GM12864 (cell line): ENCODE data around the gene CAV1.

ENCODE experiments used
- DNase-seq: peaks from one replicate; pipeline ENCODE4 v3.0.0-alpha.2; 2011; ENCODE audit warnings: low read depth
- H3K4me3 ChIP-seq: 2 replicates; pipeline ENCODE4 v1.5.1; 2011; ENCODE audit warnings: mild to moderate bottlenecking, low read depth, low read length, control low read depth
- CTCF ChIP-seq: IDR thresholded peaks from 2 replicates; pipeline ENCODE4 v1.5.1; 2011; ENCODE audit warnings: low read depth, mild to moderate bottlenecking, moderate library complexity, low read length, control low read depth, inconsistent platforms; ENCODE audit errors: missing control alignments

CAV1 gene

DNA sequence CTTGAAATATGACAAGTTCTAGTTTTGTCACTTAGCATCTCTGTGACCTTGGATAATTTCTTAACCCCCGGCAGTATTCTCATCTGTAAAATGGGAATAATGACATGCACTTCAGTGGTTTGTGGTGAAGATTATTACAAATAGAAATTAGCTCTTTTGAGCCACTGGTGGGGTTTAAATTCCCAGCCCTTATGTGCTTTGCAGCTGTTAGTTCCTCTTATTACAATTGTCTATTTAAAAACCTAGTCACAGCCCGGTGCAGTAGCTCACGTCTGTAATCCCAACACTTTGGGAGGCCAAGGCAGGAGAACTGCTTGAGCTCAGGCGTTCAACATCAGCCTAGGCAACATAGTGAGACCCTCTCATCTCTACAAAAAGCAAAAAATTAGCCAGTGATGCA lies 30.1 kb downstream of the CAV1 start:
- no peak overlapping the region for H3K4me3 ChIP-seq
- no peak for DNase-seq
- no peak for TF ChIP-seq CTCF

GRCh38 chr7:116557066-116557585 lies 32.3 kb downstream of the CAV1 start:
- no peak overlapping the region for H3K4me3 ChIP-seq
- TF ChIP-seq CTCF, result no peak
- DNase-seq, result no peak

DNA sequence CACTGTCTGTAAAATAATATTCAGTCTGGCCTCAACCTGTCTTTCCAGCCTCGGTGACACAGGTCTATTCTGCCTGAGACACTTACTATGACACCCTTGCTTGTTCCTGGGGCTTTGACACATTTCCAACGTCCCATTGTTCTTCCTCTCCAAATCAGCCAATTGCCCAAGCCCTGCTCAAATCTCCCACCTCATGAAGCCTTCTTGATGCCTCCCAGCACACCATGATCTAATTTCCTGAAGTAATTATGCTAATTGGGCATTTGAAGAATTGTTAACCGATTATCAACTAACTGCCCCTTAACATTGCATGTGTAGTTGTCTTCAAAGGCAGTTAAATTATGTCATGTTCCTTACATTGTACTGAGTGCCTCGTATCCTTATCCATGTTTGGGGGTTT lies 33.1 kb downstream of the CAV1 start:
- no peak for DNase-seq
- no peak overlapping the region for H3K4me3 ChIP-seq
- no peak for TF ChIP-seq CTCF

- DNase-seq, result no peak
- no peak overlapping the region for H3K4me3 ChIP-seq
- no peak for TF ChIP-seq CTCF
Measured at GRCh38 chr7:116560021-116560970, 35.5 kb downstream of the CAV1 start.

DNA sequence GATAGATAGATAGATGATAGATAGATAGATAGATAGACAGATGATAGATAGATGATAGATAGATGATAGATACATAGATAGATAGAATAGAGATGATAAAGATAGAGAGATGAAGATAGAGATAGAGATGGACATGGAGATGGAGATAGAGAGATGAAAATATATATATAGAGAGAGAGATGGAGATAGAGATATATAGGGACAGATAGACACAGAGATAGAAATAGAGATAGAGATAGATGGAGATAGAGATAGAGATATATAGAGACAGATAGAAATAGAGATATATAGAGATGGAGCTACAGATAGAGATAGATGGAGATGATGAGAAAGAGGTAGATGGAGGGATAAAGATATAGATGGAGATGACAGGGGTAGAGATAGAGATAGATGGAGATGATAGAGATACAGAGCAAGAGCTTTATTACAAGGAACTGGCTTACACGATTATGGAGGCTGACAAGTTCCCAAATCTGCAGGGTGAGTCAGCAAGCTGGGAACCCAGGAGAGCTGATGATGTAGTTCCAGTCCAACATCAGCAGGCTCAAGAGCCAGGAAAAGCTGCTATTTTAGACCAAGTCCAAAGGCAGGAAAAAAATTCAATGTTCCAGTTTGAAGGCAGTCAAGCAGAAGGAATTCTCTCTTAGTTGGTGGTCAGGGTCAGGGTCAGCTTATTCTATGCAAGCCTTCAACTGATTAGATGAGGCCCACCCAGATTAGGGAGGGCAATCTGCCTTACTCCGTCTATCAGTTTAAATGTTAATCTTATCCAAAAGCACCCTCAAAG lies 37.1 kb downstream of the CAV1 start:
- no peak for DNase-seq
- TF ChIP-seq CTCF, result no peak
- H3K4me3 ChIP-seq, result no peak overlapping the region

DNA sequence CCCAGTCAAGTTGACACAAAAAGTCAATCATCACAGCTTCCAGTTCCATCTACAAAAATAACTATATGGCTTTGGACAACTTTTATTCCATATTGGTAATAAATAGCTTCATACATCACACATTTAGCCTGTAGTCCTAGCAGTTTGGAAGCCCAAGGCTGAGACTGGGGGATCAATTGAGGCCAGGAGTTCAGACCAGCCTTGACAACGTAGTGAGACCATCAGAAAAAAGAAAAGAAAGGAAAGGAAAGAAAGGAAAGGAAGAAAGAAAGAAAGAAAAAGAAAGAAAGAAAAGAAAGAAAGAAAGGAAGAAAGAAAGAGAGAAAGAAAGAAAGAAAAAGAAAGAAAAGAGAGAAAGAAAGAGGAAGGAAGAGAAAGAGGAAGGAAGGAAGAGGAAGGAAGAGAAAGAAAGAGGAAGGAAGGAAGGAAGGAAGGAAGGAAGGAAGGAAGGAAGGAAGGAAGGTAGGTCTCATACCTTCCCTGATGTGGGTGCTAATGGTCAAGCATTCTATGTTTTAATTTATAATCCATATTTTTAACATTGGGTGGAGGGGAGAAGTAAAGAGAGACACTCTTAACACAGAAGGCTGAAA lies 37.8 kb downstream of the CAV1 start:
- no peak for TF ChIP-seq CTCF
- no peak for DNase-seq
- H3K4me3 ChIP-seq, result no peak overlapping the region
